ENCODE measurements around the gene PTTG1IP2. TPM values are rescaled to one million over a fixed set of nuclear protein-coding genes. Genes with fewer than 3 reads are reported as not detected.

Gene PTTG1IP2
- total and polyA plus RNA-seq, 2 donors (not counting 1 experiment from before 2014, with no cell fraction given), result not detected

DNA sequence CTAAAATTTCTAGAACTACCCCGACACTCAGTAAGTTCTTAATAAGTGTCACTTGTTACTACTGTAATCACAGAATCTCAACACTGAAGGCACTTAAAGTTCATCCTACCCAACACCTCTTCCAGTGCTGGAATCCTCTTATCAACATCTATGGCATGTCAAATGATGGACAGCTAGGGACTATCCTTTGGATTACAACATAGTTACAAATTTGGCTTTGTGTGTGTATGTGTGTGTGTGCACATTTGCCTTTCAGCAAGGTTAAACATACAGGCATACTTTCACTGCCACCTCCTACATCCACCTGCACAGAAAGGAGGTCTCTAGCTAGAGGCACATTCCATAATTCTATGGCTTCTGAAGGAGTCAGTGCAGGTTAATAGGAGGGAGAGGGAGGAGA, 25.8 kb downstream of the PTTG1IP2 start:
- H3K27me3 ChIP-seq (replicated peaks in 1 of 4; ENCODE audit: control extremely low read depth in 1 of 4, control insufficient read depth in 3 of 4, insufficient read depth in 4 of 4, low read length in 3 of 4), result no peaks in the 10 kb centered on the region
- CTCF ChIA-PET, result no interaction called here
- no peaks in the 10 kb centered on the region for H3K9me3 Mint-ChIP-seq (ENCODE audit: insufficient read depth)
- H3K9ac ChIP-seq (ENCODE audit: low read length), result no peak overlapping the region
- H3K4me1 ChIP-seq (ENCODE audit: control insufficient read depth in 2 of 2, insufficient read depth in 2 of 2, low read length in 2 of 2), result no peaks in the 10 kb centered on the region
- H3K36me3 ChIP-seq (replicated peaks in 1 of 2; ENCODE audit: control extremely low read depth in 1 of 2, control insufficient read depth in 1 of 2, extremely low read depth in 1 of 2, insufficient read depth in 2 of 2, low read length in 1 of 2), result no peaks in the 10 kb centered on the region
- no peak for DNase-seq
- intact Hi-C loops (cut with micrococcal nuclease), result no loop called here
- H3K4me2 ChIP-seq (replicated peaks; ENCODE audit: low read depth, low read length, poor library complexity, severe bottlenecking), result no peak overlapping the region
- H3K4me3 Mint-ChIP-seq, result no peak overlapping the region
- H3K4me3 ChIP-seq (ENCODE audit: control extremely low read depth in 1 of 5, extremely low read depth in 1 of 5, insufficient read depth in 1 of 5, low read depth in 2 of 5, low read length in 4 of 5), result no peak overlapping the region
- H3K9me3 ChIP-seq (ENCODE audit: control extremely low read depth in 1 of 3, control insufficient read depth in 2 of 3, insufficient read depth in 1 of 3, low read length in 2 of 3), result no peaks in the 10 kb centered on the region
- no peak for ATAC-seq (ENCODE audit: low read depth)
- TF ChIP-seq EZH2 (IDR thresholded peaks at IDR 0.05; ENCODE audit: borderline replicate concordance, insufficient read depth, low read depth, low read length, poor library complexity, severe bottlenecking), result no peak
- TF ChIP-seq, protein P1, sequence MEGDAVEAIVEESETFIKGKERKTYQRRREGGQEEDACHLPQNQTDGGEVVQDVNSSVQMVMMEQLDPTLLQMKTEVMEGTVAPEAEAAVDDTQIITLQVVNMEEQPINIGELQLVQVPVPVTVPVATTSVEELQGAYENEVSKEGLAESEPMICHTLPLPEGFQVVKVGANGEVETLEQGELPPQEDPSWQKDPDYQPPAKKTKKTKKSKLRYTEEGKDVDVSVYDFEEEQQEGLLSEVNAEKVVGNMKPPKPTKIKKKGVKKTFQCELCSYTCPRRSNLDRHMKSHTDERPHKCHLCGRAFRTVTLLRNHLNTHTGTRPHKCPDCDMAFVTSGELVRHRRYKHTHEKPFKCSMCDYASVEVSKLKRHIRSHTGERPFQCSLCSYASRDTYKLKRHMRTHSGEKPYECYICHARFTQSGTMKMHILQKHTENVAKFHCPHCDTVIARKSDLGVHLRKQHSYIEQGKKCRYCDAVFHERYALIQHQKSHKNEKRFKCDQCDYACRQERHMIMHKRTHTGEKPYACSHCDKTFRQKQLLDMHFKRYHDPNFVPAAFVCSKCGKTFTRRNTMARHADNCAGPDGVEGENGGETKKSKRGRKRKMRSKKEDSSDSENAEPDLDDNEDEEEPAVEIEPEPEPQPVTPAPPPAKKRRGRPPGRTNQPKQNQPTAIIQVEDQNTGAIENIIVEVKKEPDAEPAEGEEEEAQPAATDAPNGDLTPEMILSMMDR (IDR thresholded peaks at IDR 0.05), result no peak
- H3K4me1 Mint-ChIP-seq, result no peaks in the 10 kb centered on the region
- no peak overlapping the region for H2AFZ ChIP-seq (ENCODE audit: insufficient read depth, low read depth, low read length, poor library complexity, severe bottlenecking)
- no peaks in the 10 kb centered on the region for H3K79me2 ChIP-seq (ENCODE audit: control insufficient read depth, insufficient read depth, low read length)
- no peaks in the 10 kb centered on the region for H4K20me1 ChIP-seq (ENCODE audit: control insufficient read depth, insufficient read depth, low read length, poor library complexity, severe bottlenecking)
- WGBS (ENCODE audit: insufficient coverage), result no CpG with 5 or more reads among the region's 1 CpG
- POLR2A ChIA-PET, result no interaction called here
- H3K27me3 Mint-ChIP-seq, result peaks cover 2% of the 10 kb centered on the region
- no peak overlapping the region for H3K27ac Mint-ChIP-seq
- no peak overlapping the region for H3K27ac ChIP-seq (ENCODE audit: low read length in 2 of 2)

DNA sequence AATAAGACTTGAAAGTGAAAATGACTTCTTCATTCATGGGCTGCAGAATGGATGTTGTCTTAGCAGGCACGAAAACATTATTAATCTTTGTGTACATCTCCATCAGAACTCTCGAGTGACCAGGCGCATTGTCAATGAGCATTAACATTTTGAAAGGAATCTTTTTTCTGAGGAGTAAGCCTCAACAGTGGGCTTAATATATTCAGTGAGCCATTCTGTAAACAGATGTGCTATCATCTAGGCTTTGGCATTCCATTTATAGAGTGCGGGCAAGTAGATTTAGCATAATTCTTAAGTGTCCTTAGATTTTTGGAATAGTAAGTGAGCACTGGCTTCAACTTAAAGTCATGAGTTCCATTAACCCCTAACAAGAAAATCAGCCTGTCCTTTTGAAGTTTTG, 33.1 kb downstream of the PTTG1IP2 start:
- Histone ChIP-seq H3K9ac (ENCODE audit: low read length) (no peak overlapping the region), H2AFZ (ENCODE audit: insufficient read depth, low read depth, low read length, poor library complexity, severe bottlenecking) (no peak overlapping the region), H3K27me3 (replicated peaks in 1 of 4; ENCODE audit: control extremely low read depth in 1 of 4, control insufficient read depth in 3 of 4, insufficient read depth in 4 of 4, low read length in 3 of 4) (no peaks in the 10 kb centered on the region), H3K4me3 (ENCODE audit: control extremely low read depth in 1 of 5, extremely low read depth in 1 of 5, insufficient read depth in 1 of 5, low read depth in 2 of 5, low read length in 4 of 5) (no peak overlapping the region), H3K4me2 (replicated peaks; ENCODE audit: low read depth, low read length, poor library complexity, severe bottlenecking) (no peak overlapping the region), H3K27ac (ENCODE audit: low read length in 2 of 2) (no peak overlapping the region), H3K4me1 (ENCODE audit: control insufficient read depth in 2 of 2, insufficient read depth in 2 of 2, low read length in 2 of 2) (no peaks in the 10 kb centered on the region), H4K20me1 (ENCODE audit: control insufficient read depth, insufficient read depth, low read length, poor library complexity, severe bottlenecking) (no peaks in the 10 kb centered on the region), H3K9me3 (ENCODE audit: control extremely low read depth in 1 of 3, control insufficient read depth in 2 of 3, insufficient read depth in 1 of 3, low read length in 2 of 3) (no peaks in the 10 kb centered on the region), H3K79me2 (ENCODE audit: control insufficient read depth, insufficient read depth, low read length) (no peaks in the 10 kb centered on the region), H3K36me3 (replicated peaks in 1 of 2; ENCODE audit: control extremely low read depth in 1 of 2, control insufficient read depth in 1 of 2, extremely low read depth in 1 of 2, insufficient read depth in 2 of 2, low read length in 1 of 2) (no peaks in the 10 kb centered on the region)
- no peak overlapping the region for H3K27ac Mint-ChIP-seq
- no peak overlapping the region for H3K4me3 Mint-ChIP-seq
- POLR2A ChIA-PET, result no interaction called here
- DNase-seq (no peak), ATAC-seq (ENCODE audit: low read depth) (no peak)
- CTCF ChIA-PET, result no interaction called here
- no peaks in the 10 kb centered on the region for H3K4me1 Mint-ChIP-seq
- intact Hi-C loops (cut with micrococcal nuclease), result no loop called here
- TF ChIP-seq, protein P1 (IDR thresholded peaks at IDR 0.05), result no peak
- no peak for TF ChIP-seq EZH2 (IDR thresholded peaks at IDR 0.05; ENCODE audit: borderline replicate concordance, insufficient read depth, low read depth, low read length, poor library complexity, severe bottlenecking)
- peaks cover 6% of the 10 kb centered on the region for H3K27me3 Mint-ChIP-seq
- 100% methylated on average over 1 of the region's 4 CpGs for WGBS (ENCODE audit: insufficient coverage)
- no peaks in the 10 kb centered on the region for H3K9me3 Mint-ChIP-seq (ENCODE audit: insufficient read depth)
